Measurements from ENCODE around the gene TSPAN12. TPM values are rescaled to one million over a fixed set of nuclear protein-coding genes. Genes with fewer than 3 reads are reported as not detected.
"Not testable (repeated sequence)": the region's sequence is repeated elsewhere in the genome, so short reads cannot be mapped to it uniquely, and the experiment has no call there.

Gene TSPAN12, protein sequence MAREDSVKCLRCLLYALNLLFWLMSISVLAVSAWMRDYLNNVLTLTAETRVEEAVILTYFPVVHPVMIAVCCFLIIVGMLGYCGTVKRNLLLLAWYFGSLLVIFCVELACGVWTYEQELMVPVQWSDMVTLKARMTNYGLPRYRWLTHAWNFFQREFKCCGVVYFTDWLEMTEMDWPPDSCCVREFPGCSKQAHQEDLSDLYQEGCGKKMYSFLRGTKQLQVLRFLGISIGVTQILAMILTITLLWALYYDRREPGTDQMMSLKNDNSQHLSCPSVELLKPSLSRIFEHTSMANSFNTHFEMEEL
- total RNA-seq = 10 to 100 TPM in 2 of 4 donors, 1 to 10 TPM in 2; 6.5 to 17.7 (median 10.1) TPM

DNA sequence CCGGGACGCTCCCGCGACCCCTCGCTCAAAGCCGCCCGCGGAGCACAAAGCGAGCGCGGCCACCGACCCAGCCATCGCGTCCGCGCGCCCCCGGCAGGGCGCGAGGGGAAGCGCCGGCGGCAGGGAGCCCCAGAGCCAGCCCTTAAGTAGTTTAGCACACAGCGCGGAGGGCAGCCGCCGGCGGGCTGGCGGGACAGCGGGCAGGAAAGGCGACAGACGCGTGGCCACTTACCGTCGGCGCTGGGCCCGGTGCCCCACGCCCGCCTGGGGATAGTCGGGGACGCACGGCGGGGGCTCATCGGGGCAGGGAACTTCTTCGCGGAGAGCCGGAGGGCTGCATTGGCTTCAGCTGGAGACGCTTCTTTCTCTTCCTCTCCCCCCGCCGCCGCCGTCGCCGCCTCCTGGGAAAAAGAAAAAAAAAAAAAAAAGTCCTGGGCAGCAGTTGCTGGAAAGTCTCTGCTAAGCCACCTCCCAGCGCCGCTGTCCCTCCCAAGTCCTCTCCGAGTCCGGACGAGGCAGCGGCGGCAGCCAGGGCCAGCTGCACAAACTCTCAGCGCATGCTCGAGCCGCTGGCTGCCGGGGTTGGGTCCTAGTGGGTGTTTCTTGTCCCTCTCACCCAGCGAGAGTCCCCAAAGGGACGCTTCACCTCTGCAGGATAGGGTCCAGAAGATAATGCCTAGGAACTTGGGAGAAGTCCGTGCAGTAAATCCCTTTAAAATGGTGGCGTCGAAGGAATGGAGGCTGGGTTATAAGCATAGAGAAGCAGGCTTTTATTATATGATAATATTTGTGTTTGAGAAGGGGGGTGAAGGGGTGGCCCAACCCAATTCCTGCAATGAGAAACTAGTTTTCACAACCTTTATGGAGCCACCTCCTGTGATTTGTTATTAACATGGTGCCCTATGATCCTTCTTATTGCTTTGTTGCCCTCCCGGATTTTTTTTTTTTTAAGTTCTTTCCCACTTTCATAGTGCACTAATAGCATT is at the start of gene TSPAN12:
TSPAN12 (minus strand) TSS at position 557 of the 986 bp plus-strand sequence. CDS start 1,381 bp downstream, outside the sequence.
- TF ChIP-seq POLR2A (IDR thresholded peaks at IDR 0.05; ENCODE audit: low read depth) = no peak
- TF ChIP-seq, protein P1, sequence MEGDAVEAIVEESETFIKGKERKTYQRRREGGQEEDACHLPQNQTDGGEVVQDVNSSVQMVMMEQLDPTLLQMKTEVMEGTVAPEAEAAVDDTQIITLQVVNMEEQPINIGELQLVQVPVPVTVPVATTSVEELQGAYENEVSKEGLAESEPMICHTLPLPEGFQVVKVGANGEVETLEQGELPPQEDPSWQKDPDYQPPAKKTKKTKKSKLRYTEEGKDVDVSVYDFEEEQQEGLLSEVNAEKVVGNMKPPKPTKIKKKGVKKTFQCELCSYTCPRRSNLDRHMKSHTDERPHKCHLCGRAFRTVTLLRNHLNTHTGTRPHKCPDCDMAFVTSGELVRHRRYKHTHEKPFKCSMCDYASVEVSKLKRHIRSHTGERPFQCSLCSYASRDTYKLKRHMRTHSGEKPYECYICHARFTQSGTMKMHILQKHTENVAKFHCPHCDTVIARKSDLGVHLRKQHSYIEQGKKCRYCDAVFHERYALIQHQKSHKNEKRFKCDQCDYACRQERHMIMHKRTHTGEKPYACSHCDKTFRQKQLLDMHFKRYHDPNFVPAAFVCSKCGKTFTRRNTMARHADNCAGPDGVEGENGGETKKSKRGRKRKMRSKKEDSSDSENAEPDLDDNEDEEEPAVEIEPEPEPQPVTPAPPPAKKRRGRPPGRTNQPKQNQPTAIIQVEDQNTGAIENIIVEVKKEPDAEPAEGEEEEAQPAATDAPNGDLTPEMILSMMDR (IDR thresholded peaks at IDR 0.05) = peak; percentile 55 to 91 (median 57)
- TF ChIP-seq POLR2AphosphoS5 (IDR thresholded peaks at IDR 0.05) = peak in 1 of 2 donors; percentile 54
- TF ChIP-seq EP300 (IDR thresholded peaks at IDR 0.05) = no peak

DNA sequence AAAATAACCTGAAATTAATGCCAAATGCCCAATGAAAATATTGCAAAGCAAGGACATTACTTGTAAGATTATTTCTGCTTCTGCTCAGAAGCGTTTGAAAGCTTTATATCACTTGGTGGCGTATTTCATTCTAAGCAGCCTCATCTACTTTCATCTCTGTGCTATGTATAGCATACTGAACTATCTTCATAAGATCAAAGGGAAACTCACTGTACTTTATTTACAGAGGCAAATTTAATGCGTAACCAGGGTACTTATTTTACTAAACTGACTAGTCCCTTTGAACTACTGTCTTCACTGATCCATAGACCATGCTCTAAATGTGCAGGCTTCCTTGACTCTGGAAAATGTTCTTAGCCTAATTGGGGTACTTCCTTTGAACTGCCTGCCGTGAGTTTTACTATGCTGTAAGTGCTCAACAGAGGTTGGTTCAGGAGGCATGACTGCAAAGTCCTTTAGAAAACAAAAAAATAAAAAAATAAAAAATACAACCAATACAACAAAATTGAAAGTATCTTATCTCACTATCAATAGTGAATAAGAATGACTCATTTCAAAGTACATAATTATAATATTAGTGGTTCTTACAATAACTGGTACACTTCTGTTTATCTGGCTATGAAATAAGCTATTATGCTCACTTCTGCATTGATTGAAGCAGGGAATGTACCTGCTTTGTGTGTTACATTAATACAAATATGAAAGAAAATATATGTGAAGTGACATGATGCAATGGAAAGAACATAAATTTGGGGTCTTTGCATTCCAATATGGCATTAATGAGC is 41.0 kb upstream of the TSPAN12 start:
- Histone ChIP-seq H3K4me3 (no peak overlapping the region), H3K27ac (replicated peaks in 1 of 4) (no peak overlapping the region), H3K9me3 (peaks cover 0 to 10% (median 4%) of the 10 kb centered on the region in 4 donors), H3K27me3 (no peaks in the 10 kb centered on the region), H3K36me3 (no peaks in the 10 kb centered on the region), H3K4me1 (no peaks in the 10 kb centered on the region)
- DNase-seq (ENCODE audit: extremely low spot score) = no peak
- TF ChIP-seq, protein P1 (IDR thresholded peaks at IDR 0.05) = no peak
- TF ChIP-seq POLR2A (IDR thresholded peaks at IDR 0.05; ENCODE audit: low read depth) (no peak), POLR2AphosphoS5 (IDR thresholded peaks at IDR 0.05) (no peak), EP300 (IDR thresholded peaks at IDR 0.05) (no peak)
- intact Hi-C loops (cut with DNase I) = no loop called here
- 86% methylated on average over 4 of the region's 4 CpGs for WGBS

More for the DNA sequence above, at the start of gene TSPAN12:
- intact Hi-C loops (cut with DNase I) = loop anchor here (5.0 kb wide), 2 partner anchors 51 to 94 kb away; partner anchors contain the start of gene ING3
- under 1% methylated on average over 53 of the region's 71 CpGs for WGBS
- Histone ChIP-seq H3K27me3 (no peaks in the 10 kb centered on the region), H3K9me3 (no peaks in the 10 kb centered on the region), H3K4me3 (peak within 1 kb of the TSS; percentile 68 to 81 (median 74)), H3K36me3 (no peaks in the 10 kb centered on the region), H3K27ac (replicated peaks in 1 of 4) (peak within 1 kb of the TSS; percentile 82 to 93 (median 84)), H3K4me1 (peaks cover 5 to 19% (median 11%) of the 10 kb centered on the region in 4 donors)
- no peak for DNase-seq (ENCODE audit: extremely low spot score)

DNA sequence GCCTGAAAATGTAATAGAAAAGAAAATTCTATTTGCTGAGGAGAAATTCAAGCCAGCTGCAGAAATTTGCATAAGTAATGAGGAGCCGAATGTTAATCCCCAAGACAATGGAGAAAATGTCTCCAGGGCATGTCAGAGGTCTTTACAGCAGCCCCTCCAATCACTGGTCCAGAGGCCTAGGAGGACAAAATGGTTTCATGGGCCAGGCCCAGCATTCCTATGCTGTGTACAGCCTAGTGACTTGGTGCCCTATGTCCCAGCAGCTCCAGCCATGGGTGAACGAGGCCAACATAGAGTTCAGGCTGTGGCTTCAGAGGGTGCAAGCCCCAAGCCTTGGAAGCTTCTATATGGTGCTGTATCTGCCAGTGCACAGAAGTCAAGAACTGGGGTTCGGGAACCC is 37.3 kb upstream of the TSPAN12 start:
- H3K4me1 ChIP-seq; H3K4me3 ChIP-seq; H3K27me3 ChIP-seq; H3K27ac ChIP-seq (replicated peaks in 1 of 4); intact Hi-C loops (cut with DNase I); DNase-seq (ENCODE audit: extremely low spot score); H3K36me3 ChIP-seq: not testable (repeated sequence)
- peaks cover 0 to 15% (median 5%) of the 10 kb centered on the region in 4 donors for H3K9me3 ChIP-seq
- 76% methylated on average over 3 of the region's 3 CpGs for WGBS

DNA sequence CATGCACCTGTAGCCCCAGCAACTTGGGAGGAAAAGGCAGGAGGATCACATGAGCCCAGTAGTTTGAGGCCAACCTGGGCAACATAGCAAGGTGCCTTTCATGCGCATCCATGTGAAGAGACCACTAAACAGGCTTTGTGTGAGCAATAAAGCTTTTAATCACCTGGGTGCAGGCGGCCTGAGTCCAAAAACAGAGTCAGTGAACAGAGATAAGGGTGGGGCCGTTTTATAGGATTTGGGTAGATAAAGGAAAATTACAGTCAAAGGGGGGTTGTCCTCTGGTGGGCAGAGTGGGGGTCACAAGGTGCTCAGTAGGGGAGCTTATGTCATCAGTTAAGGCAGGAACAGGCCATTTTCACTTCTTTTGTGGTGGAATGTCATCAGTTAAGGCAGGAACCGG is 27.7 kb upstream of the TSPAN12 start:
- 80% methylated on average over 4 of the region's 4 CpGs for WGBS
- H3K36me3 ChIP-seq; H3K27ac ChIP-seq (replicated peaks in 1 of 4); H3K27me3 ChIP-seq; intact Hi-C loops (cut with DNase I); DNase-seq (ENCODE audit: extremely low spot score); H3K4me1 ChIP-seq; H3K9me3 ChIP-seq; H3K4me3 ChIP-seq: not testable (repeated sequence)

DNA sequence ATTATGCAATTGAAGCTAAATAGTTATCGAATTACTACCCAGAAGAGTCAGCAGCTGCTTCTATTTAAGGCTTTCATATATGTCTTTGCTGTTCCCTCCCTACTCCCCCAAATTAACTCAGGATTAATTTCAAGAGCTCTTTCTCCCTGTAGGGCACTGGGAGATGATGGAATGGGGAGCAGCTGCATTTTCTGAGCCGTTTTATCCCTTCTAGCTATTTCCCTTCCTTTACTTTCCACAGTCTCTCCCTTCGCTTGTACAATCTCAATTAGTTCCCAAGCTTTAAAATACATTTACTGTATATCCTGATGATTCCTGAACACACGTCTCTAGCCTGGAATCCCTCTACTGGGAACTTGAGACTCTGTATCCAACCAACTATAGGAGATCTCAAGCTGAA is 19.8 kb upstream of the TSPAN12 start:
- WGBS = 81% methylated on average over 4 of the region's 4 CpGs
- TF ChIP-seq, protein P1 (IDR thresholded peaks at IDR 0.05) = no peak
- TF ChIP-seq POLR2AphosphoS5 (IDR thresholded peaks at IDR 0.05) (no peak), EP300 (IDR thresholded peaks at IDR 0.05) (no peak), POLR2A (IDR thresholded peaks at IDR 0.05; ENCODE audit: low read depth) (no peak)
- intact Hi-C loops (cut with DNase I) = no loop called here

More for the DNA sequence above, 19.8 kb upstream of the TSPAN12 start:
- Histone ChIP-seq H3K4me1 (no peaks in the 10 kb centered on the region), H3K27ac (replicated peaks in 1 of 4) (no peak overlapping the region), H3K36me3 (no peaks in the 10 kb centered on the region), H3K9me3 (no peaks in the 10 kb centered on the region), H3K27me3 (no peaks in the 10 kb centered on the region), H3K4me3 (no peak overlapping the region)
- no peak for DNase-seq (ENCODE audit: extremely low spot score)
